HepG2 (cell line): ENCODE results near the gene SHTN1. TPM values are rescaled to one million over a fixed set of nuclear protein-coding genes. Genes with fewer than 3 reads are reported as not detected.

Experiments
- CBFB ChIP-seq: sonication (generic); formaldehyde crosslinking; IDR thresholded peaks from 2 replicates; pipeline ENCODE4 v1.4.0; 2020; ENCODE audit warnings: missing genetic modification reagents
- CHD2 ChIP-seq: IDR thresholded peaks from 2 replicates; pipeline ENCODE4 v1.6.1; 2011; ENCODE audit warnings: low read depth, low read length, improper control_type of control experiment
- FOXA3 ChIP-seq: IDR thresholded peaks from 2 replicates; pipeline ENCODE4 v1.6.1; 2016; ENCODE audit warnings: missing genetic modification reagents, missing compliant biosample characterization
- FOXJ3 ChIP-seq: sonication (generic); formaldehyde crosslinking; IDR thresholded peaks from 2 replicates; pipeline ENCODE4 v1.4.0; 2020; ENCODE audit warnings: missing genetic modification reagents, mild to moderate bottlenecking, borderline replicate concordance
- FOXK1 ChIP-seq: sonication (generic); formaldehyde crosslinking; IDR thresholded peaks from 2 replicates; pipeline ENCODE4 v1.4.0; 2020; ENCODE audit warnings: low read depth, missing genetic modification reagents, borderline replicate concordance
- ISX ChIP-seq: sonication (generic); formaldehyde crosslinking; conservative IDR thresholded peaks from 2 replicates; pipeline ENCODE4 v1.5.0; 2020; ENCODE audit warnings: missing genetic modification reagents
- KAT8 ChIP-seq: IDR thresholded peaks from 2 replicates; pipeline ENCODE4 v1.6.1; 2016; ENCODE audit warnings: missing genetic modification reagents, missing compliant biosample characterization
- MBNL3 ChIP-seq: fragments of 250-450 bp; sonication (Bioruptor Pico); conservative IDR thresholded peaks from 2 replicates; pipeline ENCODE4 v1.8.0; 2022; ENCODE audit warnings: mild to moderate bottlenecking, inconsistent platforms
- SOX13 ChIP-seq, 3 experiments: fragments of 450-650 bp in 1 of 3; sonication (generic) in 1 of 3; formaldehyde crosslinking in 1 of 3; IDR thresholded peaks in 2 of 3; conservative IDR thresholded peaks in 1 of 3; 2 replicates each; pipeline versions ENCODE4 v1.5.0 to v1.6.1; 2016 to 2020; ENCODE audit warnings: antibody characterized with exemption in 1 of 3, mild to moderate bottlenecking in 1 of 3, missing compliant biosample characterization in 1 of 3, missing genetic modification reagents in 1 of 3, moderate library complexity in 1 of 3
- SOX5 ChIP-seq: IDR thresholded peaks from 2 replicates; pipeline ENCODE4 v1.6.1; 2016; ENCODE audit warnings: borderline replicate concordance
- YEATS4 ChIP-seq: sonication (generic); formaldehyde crosslinking; IDR thresholded peaks from 2 replicates; pipeline ENCODE4 v1.4.0; 2020; ENCODE audit warnings: missing genetic modification reagents, borderline replicate concordance
- ZNF235 ChIP-seq: sonication (generic); formaldehyde crosslinking; IDR thresholded peaks from 2 replicates; pipeline ENCODE4 v1.8.1; 2023; ENCODE audit warnings: mild to moderate bottlenecking, missing genetic modification reagents, borderline replicate concordance
- ZNF24 ChIP-seq: fragments of 450-650 bp; IDR thresholded peaks from 2 replicates; pipeline ENCODE4 v1.6.1; 2017; ENCODE audit warnings: antibody characterized with exemption, mild to moderate bottlenecking
- ZNF30 ChIP-seq: sonication (generic); formaldehyde crosslinking; IDR thresholded peaks from 2 replicates; pipeline ENCODE4 v1.5.0; 2020; ENCODE audit warnings: mild to moderate bottlenecking, missing genetic modification reagents
- ZNF577 ChIP-seq: sonication (generic); formaldehyde crosslinking; IDR thresholded peaks from 2 replicates; pipeline ENCODE4 v1.4.0; 2020; ENCODE audit warnings: mild to moderate bottlenecking, low read depth, missing genetic modification reagents, borderline replicate concordance
- ZNF724P ChIP-seq: sonication (generic); formaldehyde crosslinking; IDR thresholded peaks from 2 replicates; pipeline ENCODE4 v1.8.0; 2022; ENCODE audit warnings: missing genetic modification reagents, borderline replicate concordance
- ZNF780A ChIP-seq: sonication (generic); formaldehyde crosslinking; IDR thresholded peaks from 2 replicates; pipeline ENCODE4 v1.8.0; 2022; ENCODE audit warnings: mild to moderate bottlenecking, missing genetic modification reagents, moderate library complexity
- polyA plus RNA-seq, 8 experiments: library from polyadenylated mRNA; depleted of rRNA in 3 of 8; stranded (reverse) in 7 of 8; unstranded in 1 of 8; fragments of >200 nt; fragmentation: Illumina TruSeq in 4 of 8; extraction: Trizol in 4 of 8; gene quantifications; 2 replicates each; pipeline versions ENCODE4 v1.2.1 to v1.2.3, GENCODE V29; 2011 to 2016; ENCODE audit warnings: low read depth in 4 of 8, missing spikeins in 1 of 8, mixed read lengths in 1 of 8; ENCODE audit not compliant: insufficient read depth in 1 of 8
- total RNA-seq, 5 experiments: library from RNA; depleted of rRNA; stranded (reverse); fragments of >200 nt; fragmentation: Illumina TruSeq; extraction: Trizol; gene quantifications; 2 replicates each; pipeline ENCODE4 v1.2.3, GENCODE V29; 2016; ENCODE audit warnings: low read depth in 1 of 5
- TF ChIP-seq, protein P1 (sequence below): IDR thresholded peaks from 2 replicates; pipeline ENCODE4 v1.6.1; 2018; ENCODE audit warnings: missing genetic modification reagents, mild to moderate bottlenecking, missing compliant biosample characterization
- TF ChIP-seq, protein P2 (sequence below): sonication (generic); formaldehyde crosslinking; IDR thresholded peaks from 2 replicates; pipeline ENCODE4 v1.5.1; 2020; ENCODE audit warnings: missing genetic modification reagents, mild to moderate bottlenecking, borderline replicate concordance
- TF ChIP-seq, protein P3 (sequence below): sonication (generic); formaldehyde crosslinking; IDR thresholded peaks from 2 replicates; pipeline ENCODE4 v1.5.0; 2020; ENCODE audit warnings: mild to moderate bottlenecking, missing genetic modification reagents
- TF ChIP-seq, protein P4 (sequence below): sonication (generic); formaldehyde crosslinking; IDR thresholded peaks from 2 replicates; pipeline ENCODE4 v1.4.0; 2020; ENCODE audit warnings: mild to moderate bottlenecking, missing genetic modification reagents
- TF ChIP-seq, protein P5 (sequence below): sonication (generic); formaldehyde crosslinking; IDR thresholded peaks from 2 replicates; pipeline ENCODE4 v1.4.0; 2020; ENCODE audit warnings: mild to moderate bottlenecking, missing genetic modification reagents

The SHTN1 gene
- total and polyA plus RNA-seq, 2 of the 13 experiments (the other 11 are each of a cell fraction or from before 2014, with no cell fraction given): 11.3 to 15.6 TPM

DNA sequence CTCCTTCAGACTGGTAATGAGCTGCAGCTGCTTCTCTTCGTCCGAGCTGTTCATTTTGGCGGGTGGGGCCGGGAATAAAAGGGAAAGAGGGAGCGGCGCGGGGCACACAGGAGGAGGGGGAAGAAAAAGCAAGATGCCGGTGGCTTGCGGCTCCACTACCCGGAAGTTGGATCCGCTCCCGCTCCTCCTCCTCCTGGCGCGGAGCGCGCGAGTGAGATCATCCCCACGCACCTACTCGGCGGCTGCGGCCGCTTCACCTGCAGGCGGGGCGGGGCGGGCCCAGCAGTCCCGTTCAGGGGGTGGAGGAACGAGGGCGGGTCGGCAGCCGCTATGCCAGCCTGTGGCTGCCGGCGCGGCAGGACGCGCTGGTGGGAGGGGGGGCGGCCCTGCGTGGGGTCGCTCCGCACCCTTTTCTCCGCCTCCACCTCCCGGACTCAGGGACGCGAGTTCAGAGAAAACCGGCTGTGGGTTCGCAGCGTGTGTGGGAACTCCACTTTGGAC lies at the start of gene SHTN1 (continued):
- TF ChIP-seq ISX (CRISPR knock-in tag) (no peak), CBFB (CRISPR knock-in tag) (no peak), KAT8 (CRISPR knock-in tag) (peak; percentile 65; the same call in 1 of the 2 replicates), ZNF724P (CRISPR knock-in tag) (peak; percentile 74; the same call in 1 of the 2 replicates), ZNF30 (CRISPR knock-in tag) (no peak), SOX13 (IDR thresholded peaks at IDR 0.05) (no peak), SOX13 (CRISPR knock-in tag; conservative IDR thresholded peaks at IDR 0.05 in 1 of 2, IDR thresholded peaks at IDR 0.05 in 1 of 2) (no peak), FOXA3 (no peak), CHD2 (0 out of 2 replicates have a peak, but pooled peaks have one; percentile 11), SOX5 (no peak), ZNF780A (CRISPR knock-in tag) (no peak), ZNF24 (no peak), FOXJ3 (CRISPR knock-in tag) (no peak), FOXK1 (no peak), ZNF235 (CRISPR knock-in tag) (0 out of 2 replicates have a peak, but pooled peaks have one; percentile 3), ZNF577 (CRISPR knock-in tag) (no peak), YEATS4 (peak; percentile 72; the same call in 1 of the 2 replicates), MBNL3 (CRISPR knock-in tag) (no peak)
- TF ChIP-seq, protein P1, sequence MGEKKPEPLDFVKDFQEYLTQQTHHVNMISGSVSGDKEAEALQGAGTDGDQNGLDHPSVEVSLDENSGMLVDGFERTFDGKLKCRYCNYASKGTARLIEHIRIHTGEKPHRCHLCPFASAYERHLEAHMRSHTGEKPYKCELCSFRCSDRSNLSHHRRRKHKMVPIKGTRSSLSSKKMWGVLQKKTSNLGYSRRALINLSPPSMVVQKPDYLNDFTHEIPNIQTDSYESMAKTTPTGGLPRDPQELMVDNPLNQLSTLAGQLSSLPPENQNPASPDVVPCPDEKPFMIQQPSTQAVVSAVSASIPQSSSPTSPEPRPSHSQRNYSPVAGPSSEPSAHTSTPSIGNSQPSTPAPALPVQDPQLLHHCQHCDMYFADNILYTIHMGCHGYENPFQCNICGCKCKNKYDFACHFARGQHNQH (CRISPR knock-in tag): 0 out of 2 replicates have a peak, but pooled peaks have one; percentile 14
- TF ChIP-seq, protein P2, sequence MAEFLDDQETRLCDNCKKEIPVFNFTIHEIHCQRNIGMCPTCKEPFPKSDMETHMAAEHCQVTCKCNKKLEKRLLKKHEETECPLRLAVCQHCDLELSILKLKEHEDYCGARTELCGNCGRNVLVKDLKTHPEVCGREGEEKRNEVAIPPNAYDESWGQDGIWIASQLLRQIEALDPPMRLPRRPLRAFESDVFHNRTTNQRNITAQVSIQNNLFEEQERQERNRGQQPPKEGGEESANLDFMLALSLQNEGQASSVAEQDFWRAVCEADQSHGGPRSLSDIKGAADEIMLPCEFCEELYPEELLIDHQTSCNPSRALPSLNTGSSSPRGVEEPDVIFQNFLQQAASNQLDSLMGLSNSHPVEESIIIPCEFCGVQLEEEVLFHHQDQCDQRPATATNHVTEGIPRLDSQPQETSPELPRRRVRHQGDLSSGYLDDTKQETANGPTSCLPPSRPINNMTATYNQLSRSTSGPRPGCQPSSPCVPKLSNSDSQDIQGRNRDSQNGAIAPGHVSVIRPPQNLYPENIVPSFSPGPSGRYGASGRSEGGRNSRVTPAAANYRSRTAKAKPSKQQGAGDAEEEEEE: no peak
- TF ChIP-seq, protein P3, sequence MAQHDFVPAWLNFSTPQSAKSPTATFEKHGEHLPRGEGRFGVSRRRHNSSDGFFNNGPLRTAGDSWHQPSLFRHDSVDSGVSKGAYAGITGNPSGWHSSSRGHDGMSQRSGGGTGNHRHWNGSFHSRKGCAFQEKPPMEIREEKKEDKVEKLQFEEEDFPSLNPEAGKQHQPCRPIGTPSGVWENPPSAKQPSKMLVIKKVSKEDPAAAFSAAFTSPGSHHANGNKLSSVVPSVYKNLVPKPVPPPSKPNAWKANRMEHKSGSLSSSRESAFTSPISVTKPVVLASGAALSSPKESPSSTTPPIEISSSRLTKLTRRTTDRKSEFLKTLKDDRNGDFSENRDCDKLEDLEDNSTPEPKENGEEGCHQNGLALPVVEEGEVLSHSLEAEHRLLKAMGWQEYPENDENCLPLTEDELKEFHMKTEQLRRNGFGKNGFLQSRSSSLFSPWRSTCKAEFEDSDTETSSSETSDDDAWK: no peak
- TF ChIP-seq, protein P4, sequence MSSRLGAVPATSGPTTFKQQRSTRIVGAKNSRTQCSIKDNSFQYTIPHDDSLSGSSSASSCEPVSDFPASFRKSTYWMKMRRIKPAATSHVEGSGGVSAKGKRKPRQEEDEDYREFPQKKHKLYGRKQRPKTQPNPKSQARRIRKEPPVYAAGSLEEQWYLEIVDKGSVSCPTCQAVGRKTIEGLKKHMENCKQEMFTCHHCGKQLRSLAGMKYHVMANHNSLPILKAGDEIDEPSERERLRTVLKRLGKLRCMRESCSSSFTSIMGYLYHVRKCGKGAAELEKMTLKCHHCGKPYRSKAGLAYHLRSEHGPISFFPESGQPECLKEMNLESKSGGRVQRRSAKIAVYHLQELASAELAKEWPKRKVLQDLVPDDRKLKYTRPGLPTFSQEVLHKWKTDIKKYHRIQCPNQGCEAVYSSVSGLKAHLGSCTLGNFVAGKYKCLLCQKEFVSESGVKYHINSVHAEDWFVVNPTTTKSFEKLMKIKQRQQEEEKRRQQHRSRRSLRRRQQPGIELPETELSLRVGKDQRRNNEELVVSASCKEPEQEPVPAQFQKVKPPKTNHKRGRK: no peak
- TF ChIP-seq, protein P5, sequence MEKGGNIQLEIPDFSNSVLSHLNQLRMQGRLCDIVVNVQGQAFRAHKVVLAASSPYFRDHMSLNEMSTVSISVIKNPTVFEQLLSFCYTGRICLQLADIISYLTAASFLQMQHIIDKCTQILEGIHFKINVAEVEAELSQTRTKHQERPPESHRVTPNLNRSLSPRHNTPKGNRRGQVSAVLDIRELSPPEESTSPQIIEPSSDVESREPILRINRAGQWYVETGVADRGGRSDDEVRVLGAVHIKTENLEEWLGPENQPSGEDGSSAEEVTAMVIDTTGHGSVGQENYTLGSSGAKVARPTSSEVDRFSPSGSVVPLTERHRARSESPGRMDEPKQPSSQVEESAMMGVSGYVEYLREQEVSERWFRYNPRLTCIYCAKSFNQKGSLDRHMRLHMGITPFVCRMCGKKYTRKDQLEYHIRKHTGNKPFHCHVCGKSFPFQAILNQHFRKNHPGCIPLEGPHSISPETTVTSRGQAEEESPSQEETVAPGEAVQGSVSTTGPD (CRISPR knock-in tag): no peak
